Coronary artery (tissue), 2 donors: ENCODE measurements around the gene EPHA8.

Source experiments
- DNase-seq: peaks from one replicate; pipeline ENCODE4 v3.0.0-alpha.2; 2017; ENCODE audit warnings: low spot score
- H3K27ac ChIP-seq, 2 donors: fragments of 200-600 bp; sonication (generic); one replicate each; pipeline ENCODE4 v1.5.1; 2016 to 2019
- H3K4me3 ChIP-seq: fragments of 200-600 bp; sonication (generic); 2 replicates; pipeline ENCODE4 v1.5.1; 2016; ENCODE audit warnings: mild to moderate bottlenecking, moderate library complexity
- TF ChIP-seq, protein P1 (sequence below): fragments of 200-600 bp; sonication (generic); IDR thresholded peaks from one replicate; pipeline ENCODE4 v1.5.1; 2019; ENCODE audit warnings: antibody characterized with exemption

The EPHA8 gene

GRCh38 chr1:22534951-22535350 is 28.3 kb upstream of the EPHA8 start:
- no peak for DNase-seq

DNA sequence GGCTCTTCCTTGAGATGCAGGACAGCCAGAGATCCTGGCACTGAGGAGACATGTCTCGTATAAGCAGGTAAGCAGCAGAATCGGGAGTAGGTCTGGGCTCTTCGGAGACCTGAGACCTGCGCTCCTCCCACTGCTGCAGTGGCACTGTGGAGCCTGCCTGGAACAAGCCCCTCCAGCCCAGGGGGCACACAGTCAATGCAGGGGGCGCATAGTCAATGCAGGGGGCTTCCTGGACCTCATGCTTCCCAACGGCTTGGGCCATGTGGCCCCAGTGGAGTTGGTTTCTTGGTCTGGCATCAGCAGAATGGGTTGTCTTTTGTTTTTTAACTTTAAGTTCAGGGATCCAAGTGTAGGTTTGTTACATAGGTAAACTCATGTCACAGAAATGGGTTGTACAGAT is 27.9 kb upstream of the EPHA8 start:
- no peak overlapping the region for H3K27ac ChIP-seq
- no peak for DNase-seq
- TF ChIP-seq, protein P1, sequence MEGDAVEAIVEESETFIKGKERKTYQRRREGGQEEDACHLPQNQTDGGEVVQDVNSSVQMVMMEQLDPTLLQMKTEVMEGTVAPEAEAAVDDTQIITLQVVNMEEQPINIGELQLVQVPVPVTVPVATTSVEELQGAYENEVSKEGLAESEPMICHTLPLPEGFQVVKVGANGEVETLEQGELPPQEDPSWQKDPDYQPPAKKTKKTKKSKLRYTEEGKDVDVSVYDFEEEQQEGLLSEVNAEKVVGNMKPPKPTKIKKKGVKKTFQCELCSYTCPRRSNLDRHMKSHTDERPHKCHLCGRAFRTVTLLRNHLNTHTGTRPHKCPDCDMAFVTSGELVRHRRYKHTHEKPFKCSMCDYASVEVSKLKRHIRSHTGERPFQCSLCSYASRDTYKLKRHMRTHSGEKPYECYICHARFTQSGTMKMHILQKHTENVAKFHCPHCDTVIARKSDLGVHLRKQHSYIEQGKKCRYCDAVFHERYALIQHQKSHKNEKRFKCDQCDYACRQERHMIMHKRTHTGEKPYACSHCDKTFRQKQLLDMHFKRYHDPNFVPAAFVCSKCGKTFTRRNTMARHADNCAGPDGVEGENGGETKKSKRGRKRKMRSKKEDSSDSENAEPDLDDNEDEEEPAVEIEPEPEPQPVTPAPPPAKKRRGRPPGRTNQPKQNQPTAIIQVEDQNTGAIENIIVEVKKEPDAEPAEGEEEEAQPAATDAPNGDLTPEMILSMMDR: no peak
- H3K4me3 ChIP-seq: no peak overlapping the region

More at GRCh38 chr1:22534951-22535350, 28.3 kb upstream of the EPHA8 start:
- H3K27ac ChIP-seq: no peak overlapping the region
- TF ChIP-seq, protein P1: no peak
- no peak overlapping the region for H3K4me3 ChIP-seq

GRCh38 chr1:22536506-22536905 is 26.8 kb upstream of the EPHA8 start:
- TF ChIP-seq, protein P1: no peak
- no peak overlapping the region for H3K27ac ChIP-seq
- no peak for DNase-seq
- H3K4me3 ChIP-seq: no peak overlapping the region

- H3K4me3 ChIP-seq: no peak overlapping the region
- no peak overlapping the region for H3K27ac ChIP-seq
- DNase-seq: no peak
- TF ChIP-seq, protein P1: no peak
Observed at GRCh38 chr1:22537441-22538139, 25.7 kb upstream of the EPHA8 start.

DNA sequence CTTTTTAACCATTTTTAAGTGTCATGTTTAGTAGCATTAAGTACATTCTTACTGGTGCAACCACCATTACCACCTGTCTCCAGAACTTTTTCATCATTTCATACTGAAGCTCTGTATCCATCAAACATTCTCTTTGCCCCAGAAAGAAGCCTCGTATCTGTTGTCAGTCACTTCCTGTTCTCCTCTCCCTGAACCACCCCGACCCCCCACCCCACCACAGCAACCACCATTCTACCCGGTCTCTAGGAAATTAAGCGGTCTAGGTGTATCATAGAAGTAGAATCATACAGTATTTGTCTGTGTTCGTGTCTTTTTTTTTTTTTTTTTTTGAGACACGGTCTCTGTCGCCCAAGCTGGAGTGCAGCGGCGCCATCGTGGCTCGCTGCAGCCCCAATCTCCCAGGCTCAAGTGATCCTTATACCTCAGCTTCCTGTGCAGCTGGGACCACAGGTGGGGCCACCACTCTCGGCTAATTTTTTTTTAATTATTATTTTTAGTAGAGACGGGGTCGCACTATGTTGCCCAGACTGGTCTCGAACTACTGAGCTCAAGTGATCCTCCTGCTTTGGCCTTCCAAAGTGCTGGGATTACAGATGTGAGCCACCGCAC is 23.7 kb upstream of the EPHA8 start:
- Histone ChIP-seq H3K4me3 (no peak overlapping the region), H3K27ac (no peak overlapping the region)
- no peak for DNase-seq
- TF ChIP-seq, protein P1: no peak

GRCh38 chr1:22540337-22540736 is 23.0 kb upstream of the EPHA8 start:
- TF ChIP-seq, protein P1: no peak
- Histone ChIP-seq H3K4me3 (no peak overlapping the region), H3K27ac (no peak overlapping the region)
- no peak for DNase-seq

DNA sequence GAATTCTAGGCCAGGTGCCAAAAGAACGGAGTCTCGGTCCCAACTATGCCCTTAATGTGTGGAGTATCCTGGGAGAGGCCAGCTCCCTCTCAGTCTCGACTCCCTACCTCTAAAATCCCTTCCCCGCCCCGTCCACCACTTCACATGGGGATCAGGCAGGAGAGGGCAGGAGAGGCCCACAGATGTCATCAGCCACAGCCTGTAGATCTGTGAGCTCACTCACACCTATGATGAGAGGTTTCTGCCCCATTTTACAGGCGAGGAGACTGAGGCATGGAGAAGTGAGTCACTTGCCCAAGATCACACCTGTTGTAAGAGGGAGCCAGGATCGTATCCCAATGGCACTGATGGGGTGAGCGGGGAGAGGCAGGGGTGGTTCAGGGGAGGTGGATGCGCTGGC is 20.4 kb upstream of the EPHA8 start:
- Histone ChIP-seq H3K4me3 (no peak overlapping the region), H3K27ac (no peak overlapping the region)
- TF ChIP-seq, protein P1: no peak
- DNase-seq: no peak
